Measurements from ENCODE around the gene EIF2D. TPM values are rescaled to one million over a fixed set of nuclear protein-coding genes. Genes with fewer than 3 reads are reported as not detected.

Gene EIF2D
- total RNA-seq, 8 experiments from 2014 or later, result 30.8 to 55.2 (median 40.2) TPM

- in situ Hi-C loops (cut with MboI; ENCODE audit: low pct_unique_long_range_greater_than_20kb in 2 of 9, low sequenced_read_pairs in 9 of 9, unreplicated experiment in 9 of 9), result loop anchor here in 3 of 9 experiments (25.0 kb wide), 1 partner anchor 106 kb away; no protein-coding TSS in a partner anchor
- no peak overlapping the region for H3K27ac ChIP-seq
- ATAC-seq (replicated peaks in 6 of 8), result no peak
- 60 to 100% (median 89%) methylated on average over 1 to 4 of the region's 7 CpGs; no CpG with 5 or more reads in 4 of the 10 experiments for WGBS, 10 experiments
- H3K4me3 ChIP-seq, result no peak overlapping the region
- H3K4me1 ChIP-seq (replicated peaks in 1 of 2), result no peaks in the 10 kb centered on the region
Measured at GRCh38 chr1:206593351-206593925, 18.8 kb downstream of the EIF2D start.

DNA sequence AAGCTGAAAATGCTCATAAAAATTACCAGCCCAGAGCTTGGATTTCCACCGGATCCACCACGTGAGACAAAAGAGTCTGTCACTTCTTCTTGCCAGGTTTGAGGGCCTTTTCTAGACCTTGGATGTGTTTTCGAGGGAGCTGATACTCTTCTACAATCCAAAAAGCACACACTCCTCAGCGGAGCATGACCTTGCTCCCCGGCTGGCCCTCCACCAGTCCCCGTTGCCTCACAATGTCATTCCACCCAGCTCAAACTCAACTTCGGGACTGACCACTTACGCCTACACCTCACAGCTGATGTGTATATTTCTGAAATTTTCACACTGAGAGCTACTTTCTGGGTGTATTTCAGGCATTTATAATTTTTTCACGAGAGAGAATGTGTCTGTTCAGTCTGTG is 20.6 kb downstream of the EIF2D start:
- in situ Hi-C loops (cut with MboI; ENCODE audit: low pct_unique_long_range_greater_than_20kb in 2 of 9, low sequenced_read_pairs in 9 of 9, unreplicated experiment in 9 of 9), result loop anchor here in 3 of 9 experiments (25.0 kb wide), 1 partner anchor 104 kb away; no protein-coding TSS in a partner anchor
- H3K27ac ChIP-seq, result no peak overlapping the region
- no peak for ATAC-seq (replicated peaks in 6 of 8)
- no peaks in the 10 kb centered on the region for H3K4me1 ChIP-seq (replicated peaks in 1 of 2)
- no peak overlapping the region for H3K4me3 ChIP-seq
- WGBS, 10 experiments, result 81 to 100% (median 95%) methylated on average over 1 to 9 of the region's 9 CpGs; no CpG with 5 or more reads in 2 of the 10 experiments

DNA sequence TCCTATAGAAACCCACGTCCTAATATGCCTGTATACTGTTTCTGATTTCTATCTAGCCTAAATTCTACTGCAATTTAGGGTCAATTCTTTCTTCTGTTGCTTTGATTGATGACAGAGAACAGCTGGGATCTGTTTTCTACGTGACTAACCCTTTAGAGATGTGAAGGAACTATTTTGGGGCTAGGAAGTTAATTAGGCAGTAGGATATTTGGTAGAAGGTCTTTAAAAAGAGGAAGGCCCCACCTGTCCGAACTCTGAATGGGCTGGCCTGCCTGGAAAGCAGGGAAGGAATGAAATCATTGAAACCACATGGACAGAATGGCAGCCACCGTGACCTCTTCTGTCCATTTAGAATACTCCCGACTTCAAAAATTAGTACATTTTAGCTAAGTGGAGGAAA is 21.0 kb downstream of the EIF2D start:
- in situ Hi-C loops (cut with MboI; ENCODE audit: low pct_unique_long_range_greater_than_20kb in 2 of 9, low sequenced_read_pairs in 9 of 9, unreplicated experiment in 9 of 9), result loop anchor here in 3 of 9 experiments (25.0 kb wide), 1 partner anchor 104 kb away; no protein-coding TSS in a partner anchor
- WGBS, 10 experiments, result 47 to 82% (median 72%) methylated on average over 1 to 5 of the region's 5 CpGs; no CpG with 5 or more reads in 1 of the 10 experiments
- H3K4me1 ChIP-seq (replicated peaks in 1 of 2), result no peaks in the 10 kb centered on the region
- no peak overlapping the region for H3K27ac ChIP-seq
- ATAC-seq (replicated peaks in 6 of 8), result no peak
- no peak overlapping the region for H3K4me3 ChIP-seq

GRCh38 chr1:206590025-206590758 is 22.1 kb downstream of the EIF2D start:
- in situ Hi-C loops (cut with MboI; ENCODE audit: low pct_unique_long_range_greater_than_20kb in 2 of 9, low sequenced_read_pairs in 9 of 9, unreplicated experiment in 9 of 9), result loop anchor here in 3 of 9 experiments (25.0 kb wide), 1 partner anchor 103 kb away; no protein-coding TSS in a partner anchor
- H3K4me3 ChIP-seq, result no peak overlapping the region
- no peak overlapping the region for H3K27ac ChIP-seq
- 62 to 100% (median 74%) methylated on average over 3 to 8 of the region's 8 CpGs for WGBS, 10 experiments
- ATAC-seq (replicated peaks in 6 of 8), result peak in 5 of 8 experiments; percentile 69 to 92 (median 72)
- no peaks in the 10 kb centered on the region for H3K4me1 ChIP-seq (replicated peaks in 1 of 2)

DNA sequence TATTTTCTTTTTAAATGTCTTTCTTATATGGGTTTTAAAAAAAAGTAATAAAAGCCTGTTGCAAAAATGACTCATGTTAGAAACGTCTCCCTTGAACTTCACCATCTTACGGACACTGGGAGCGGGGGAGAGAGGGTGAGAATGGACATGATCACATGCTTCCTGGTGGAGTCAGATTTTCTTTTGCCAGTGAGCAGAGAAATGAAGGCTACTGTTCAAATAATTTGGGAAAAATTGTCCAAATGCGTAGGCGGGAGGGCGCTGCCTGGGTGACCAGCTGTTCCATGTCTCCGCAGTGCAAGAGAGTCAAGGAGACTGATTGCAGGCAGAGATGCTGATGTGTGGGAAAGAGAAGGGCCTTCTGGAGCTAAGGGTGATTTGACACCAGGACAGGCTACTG is 23.1 kb downstream of the EIF2D start:
- WGBS, 10 experiments, result 30 to 100% (median 86%) methylated on average over 2 to 7 of the region's 7 CpGs; no CpG with 5 or more reads in 2 of the 10 experiments
- H3K4me3 ChIP-seq, result no peak overlapping the region
- in situ Hi-C loops (cut with MboI; ENCODE audit: low pct_unique_long_range_greater_than_20kb in 2 of 9, low sequenced_read_pairs in 9 of 9, unreplicated experiment in 9 of 9), result loop anchor here in 7 of 9 experiments (5.0 to 25.0 kb wide), 3 partner anchors 102 to 104 kb away; no protein-coding TSS in a partner anchor
- H3K4me1 ChIP-seq (replicated peaks in 1 of 2), result no peaks in the 10 kb centered on the region
- H3K27ac ChIP-seq, result no peak overlapping the region
- peak in 3 of 8 experiments; percentile 10 to 13 (median 12) for ATAC-seq (replicated peaks in 6 of 8)

- WGBS, 10 experiments, result 79 to 100% (median 91%) methylated on average over 1 to 6 of the region's 6 CpGs; no CpG with 5 or more reads in 2 of the 10 experiments
- no peak for ATAC-seq (replicated peaks in 6 of 8)
- in situ Hi-C loops (cut with MboI; ENCODE audit: low pct_unique_long_range_greater_than_20kb in 2 of 9, low sequenced_read_pairs in 9 of 9, unreplicated experiment in 9 of 9), result loop anchor here in 7 of 9 experiments (5.0 to 25.0 kb wide), 3 partner anchors 101 to 104 kb away; no protein-coding TSS in a partner anchor
- peaks cover 0 to 1% of the 10 kb centered on the region in 2 donors for H3K4me1 ChIP-seq (replicated peaks in 1 of 2)
- no peak overlapping the region for H3K4me3 ChIP-seq
- H3K27ac ChIP-seq, result no peak overlapping the region
Measured at GRCh38 chr1:206588492-206588891, 23.8 kb downstream of the EIF2D start.

- in situ Hi-C loops (cut with MboI; ENCODE audit: low pct_unique_long_range_greater_than_20kb in 2 of 9, low sequenced_read_pairs in 9 of 9, unreplicated experiment in 9 of 9), result loop anchor here in 7 of 9 experiments (5.0 to 25.0 kb wide), 3 partner anchors 101 to 103 kb away; no protein-coding TSS in a partner anchor
- Histone ChIP-seq H3K27ac (no peak overlapping the region), H3K4me3 (no peak overlapping the region), H3K4me1 (replicated peaks in 1 of 2) (peaks cover 0 to 2% of the 10 kb centered on the region in 2 donors)
- ATAC-seq (replicated peaks in 6 of 8), result no peak
- 79 to 100% (median 95%) methylated on average over 2 to 11 of the region's 14 CpGs; no CpG with 5 or more reads in 3 of the 10 experiments for WGBS, 10 experiments
Measured at GRCh38 chr1:206587904-206588303, 24.4 kb downstream of the EIF2D start.

DNA sequence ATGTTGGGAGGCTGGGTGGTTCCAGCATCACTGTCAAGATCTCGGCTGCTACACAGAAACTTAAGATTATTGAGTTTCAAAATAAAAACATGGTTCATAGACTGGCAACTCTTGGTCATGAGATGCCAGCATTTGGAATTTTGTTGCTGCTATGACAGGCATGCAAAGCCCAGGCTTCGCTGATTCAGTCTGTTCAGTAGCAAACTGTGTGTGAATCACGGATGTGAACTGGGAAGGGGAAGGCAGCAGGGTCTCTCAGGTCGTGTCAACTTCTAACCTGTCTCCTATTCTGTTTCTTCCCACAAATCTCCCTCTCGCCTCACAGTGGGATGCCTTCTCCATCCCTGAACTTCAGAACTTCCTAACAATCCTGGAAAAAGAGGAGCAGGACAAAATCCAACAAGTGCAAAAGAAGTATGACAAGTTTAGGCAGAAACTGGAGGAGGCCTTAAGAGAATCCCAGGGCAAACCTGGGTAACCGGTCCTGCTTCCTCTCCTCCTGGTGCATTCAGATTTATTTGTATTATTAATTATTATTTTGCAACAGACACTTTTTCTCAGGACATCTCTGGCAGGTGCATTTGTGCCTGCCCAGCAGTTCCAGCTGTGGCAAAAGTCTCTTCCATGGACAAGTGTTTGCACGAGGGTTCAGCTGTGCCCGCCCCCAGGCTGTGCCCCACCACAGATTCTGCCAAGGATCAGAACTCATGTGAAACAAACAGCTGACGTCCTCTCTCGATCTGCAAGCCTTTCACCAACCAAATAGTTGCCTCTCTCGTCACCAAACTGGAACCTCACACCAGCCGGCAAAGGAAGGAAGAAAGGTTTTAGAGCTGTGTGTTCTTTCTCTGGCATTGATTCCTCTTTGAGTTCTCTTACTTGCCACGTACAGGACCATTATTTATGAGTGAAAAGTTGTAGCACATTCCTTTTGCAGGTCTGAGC is 25.5 kb downstream of the EIF2D start:
- in situ Hi-C loops (cut with MboI; ENCODE audit: low pct_unique_long_range_greater_than_20kb in 2 of 9, low sequenced_read_pairs in 9 of 9, unreplicated experiment in 9 of 9), result loop anchor here in 7 of 9 experiments (5.0 to 25.0 kb wide), 3 partner anchors 99 to 102 kb away; no protein-coding TSS in a partner anchor
- peaks cover 0 to 2% of the 10 kb centered on the region in 2 donors for H3K4me1 ChIP-seq (replicated peaks in 1 of 2)
- ATAC-seq (replicated peaks in 6 of 8), result no peak
- H3K4me3 ChIP-seq, result no peak overlapping the region
- WGBS, 10 experiments, result 53 to 90% (median 81%) methylated on average over 1 to 13 of the region's 13 CpGs
- H3K27ac ChIP-seq, result no peak overlapping the region

DNA sequence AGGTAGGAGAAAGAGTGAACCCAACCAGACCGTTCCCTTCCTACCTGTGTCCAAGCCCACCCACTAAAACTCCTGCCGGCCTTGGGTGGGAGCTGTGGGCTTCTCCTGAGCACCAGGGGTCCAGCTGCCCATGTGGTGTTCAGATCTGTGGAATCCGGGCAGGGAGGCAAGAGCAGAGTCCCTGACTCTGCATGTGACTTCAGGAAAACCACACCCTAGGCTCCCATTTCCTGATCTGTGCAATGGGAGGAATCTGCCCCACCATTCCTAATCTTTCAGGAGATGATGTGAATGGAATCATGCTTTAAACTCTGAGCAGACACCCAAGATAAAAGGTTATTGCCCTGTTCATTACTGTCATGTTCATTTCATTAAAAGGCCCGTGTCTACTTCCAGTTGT is 27.6 kb downstream of the EIF2D start:
- peak in 3 of 8 experiments; percentile 47 to 67 (median 55) for ATAC-seq (replicated peaks in 6 of 8)
- Histone ChIP-seq H3K27ac (no peak overlapping the region), H3K4me3 (no peak overlapping the region), H3K4me1 (replicated peaks in 1 of 2) (peaks cover 0 to 2% of the 10 kb centered on the region in 2 donors)
- in situ Hi-C loops (cut with MboI; ENCODE audit: low pct_unique_long_range_greater_than_20kb in 2 of 9, low sequenced_read_pairs in 9 of 9, unreplicated experiment in 9 of 9), result loop anchor here in 8 of 9 experiments (5.0 to 25.0 kb wide), 3 partner anchors 97 to 100 kb away; no protein-coding TSS in a partner anchor
- WGBS, 10 experiments, result 0 to 100% (median 79%) methylated on average over 1 to 4 of the region's 4 CpGs; no CpG with 5 or more reads in 3 of the 10 experiments

DNA sequence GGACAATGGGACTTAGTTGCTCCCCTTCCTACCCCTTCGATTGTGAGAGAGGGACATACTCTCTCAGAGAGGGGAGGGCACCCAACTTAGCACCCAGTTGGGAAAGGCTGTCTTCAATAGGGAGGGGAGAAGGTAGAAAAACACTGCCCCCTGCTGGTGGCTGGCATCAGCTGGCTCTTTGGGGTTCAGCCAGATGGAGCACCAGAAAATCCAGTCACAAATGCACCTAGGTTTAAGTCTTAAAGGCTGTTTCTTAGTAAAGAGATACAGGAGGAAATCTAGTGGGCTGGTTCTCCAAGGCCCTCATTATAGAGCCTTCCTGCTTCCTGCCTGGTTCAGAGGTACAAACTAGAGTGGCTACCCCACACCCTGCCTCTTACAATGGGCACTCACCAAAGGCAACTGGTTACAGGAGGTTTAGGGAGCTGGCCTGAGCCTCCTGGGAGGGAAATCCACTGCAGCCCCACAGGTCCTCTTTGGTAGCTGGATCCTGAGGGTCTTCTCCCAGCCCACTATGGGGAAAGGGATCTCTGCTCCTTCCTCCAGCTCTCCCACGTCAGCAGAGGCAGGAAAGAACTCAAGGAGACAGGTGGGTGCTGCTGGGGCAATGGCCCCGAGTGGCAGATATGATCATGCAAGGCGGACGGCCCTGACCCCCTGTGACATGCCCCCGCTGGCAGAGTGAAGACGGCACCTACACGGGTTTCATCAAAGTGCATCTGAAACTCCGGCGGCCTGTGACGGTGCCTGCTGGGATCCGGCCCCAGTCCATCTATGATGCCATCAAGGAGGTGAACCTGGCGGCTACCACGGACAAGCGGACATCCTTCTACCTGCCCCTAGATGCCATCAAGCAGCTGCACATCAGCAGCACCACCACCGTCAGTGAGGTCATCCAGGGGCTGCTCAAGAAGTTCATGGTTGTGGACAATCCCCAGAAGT is 28.3 kb downstream of the EIF2D start:
- in situ Hi-C loops (cut with MboI; ENCODE audit: low pct_unique_long_range_greater_than_20kb in 2 of 9, low sequenced_read_pairs in 9 of 9, unreplicated experiment in 9 of 9), result loop anchor here in 7 of 9 experiments (5.0 to 25.0 kb wide), 3 partner anchors 97 to 99 kb away; no protein-coding TSS in a partner anchor
- no peak overlapping the region for H3K4me3 ChIP-seq
- no peak overlapping the region for H3K27ac ChIP-seq
- H3K4me1 ChIP-seq (replicated peaks in 1 of 2), result peaks cover 0 to 2% of the 10 kb centered on the region in 2 donors
- 72 to 100% (median 80%) methylated on average over 4 to 13 of the region's 16 CpGs; no CpG with 5 or more reads in 3 of the 10 experiments for WGBS, 10 experiments
- peak; percentile 41 to 80 (median 72) for ATAC-seq (replicated peaks in 6 of 8)
